Measurements from ENCODE around the gene ADAMTS1. TPM values are rescaled to one million over a fixed set of nuclear protein-coding genes. Genes with fewer than 3 reads are reported as not detected.
A peak's percentile ranks its signal among the peaks of the same experiment; 100 is the strongest.

Gene ADAMTS1
- total RNA-seq, 1 donor from 2014 or later: 141 TPM

- Histone ChIP-seq H3K4me2 (ENCODE audit: low read length) (no peak overlapping the region), H4K20me1 (ENCODE audit: insufficient read depth, low read length) (no peaks in the 10 kb centered on the region), H3K4me3 (ENCODE audit: insufficient read depth, low read depth, low read length) (no peak overlapping the region), H2AFZ (ENCODE audit: low read depth, low read length) (no peak overlapping the region), H3K36me3 (ENCODE audit: insufficient read depth, low read length) (no peaks in the 10 kb centered on the region), H3K9me3 (ENCODE audit: insufficient read depth, low read depth, low read length) (no peaks in the 10 kb centered on the region), H3K27ac (ENCODE audit: low read depth, low read length) (no peak overlapping the region), H3K9ac (ENCODE audit: low read length) (no peak overlapping the region), H3K79me2 (ENCODE audit: insufficient read depth, low read length) (no peaks in the 10 kb centered on the region), H3K4me1 (ENCODE audit: insufficient read depth, low read length) (peaks cover 3% of the 10 kb centered on the region), H3K27me3 (ENCODE audit: insufficient read depth, low read length) (no peaks in the 10 kb centered on the region)
- no peaks in the 10 kb centered on the region for H3K36me3 Mint-ChIP-seq (ENCODE audit: low read depth, unreplicated experiment)
- no peak overlapping the region for H3K27ac Mint-ChIP-seq (ENCODE audit: unreplicated experiment)
- DNase-seq (ENCODE audit: low read depth): no peak
- H3K27me3 Mint-ChIP-seq (ENCODE audit: low read depth, unreplicated experiment): no peaks in the 10 kb centered on the region
- no peak overlapping the region for H3K4me3 Mint-ChIP-seq (ENCODE audit: unreplicated experiment)
- H3K4me1 Mint-ChIP-seq (ENCODE audit: low read depth, unreplicated experiment): peaks cover 20% of the 10 kb centered on the region
- FAIRE-seq: no peak
- H3K9me3 Mint-ChIP-seq (ENCODE audit: unreplicated experiment): no peaks in the 10 kb centered on the region
- no peak for TF ChIP-seq CTCF (IDR thresholded peaks at IDR 0.05; ENCODE audit: insufficient read depth, low read depth, low read length)
- no peak for TF ChIP-seq EZH2 (IDR thresholded peaks at IDR 0.05; ENCODE audit: insufficient read depth, low read length)
These were observed 47.2 kb downstream of the ADAMTS1 start for GRCh38 chr21:26797878-26798456.

- Histone ChIP-seq H3K4me2 (ENCODE audit: low read length) (peak overlapping the region; percentile 54), H3K9me3 (ENCODE audit: insufficient read depth, low read depth, low read length) (no peaks in the 10 kb centered on the region), H3K27me3 (ENCODE audit: insufficient read depth, low read length) (no peaks in the 10 kb centered on the region), H3K36me3 (ENCODE audit: insufficient read depth, low read length) (no peaks in the 10 kb centered on the region), H3K27ac (ENCODE audit: low read depth, low read length) (no peak overlapping the region), H4K20me1 (ENCODE audit: insufficient read depth, low read length) (no peaks in the 10 kb centered on the region), H3K9ac (ENCODE audit: low read length) (no peak overlapping the region), H3K79me2 (ENCODE audit: insufficient read depth, low read length) (no peaks in the 10 kb centered on the region), H3K4me1 (ENCODE audit: insufficient read depth, low read length) (peaks cover 3% of the 10 kb centered on the region), H3K4me3 (ENCODE audit: insufficient read depth, low read depth, low read length) (no peak overlapping the region), H2AFZ (ENCODE audit: low read depth, low read length) (no peak overlapping the region)
- Mint-ChIP-seq H3K27me3 (ENCODE audit: low read depth, unreplicated experiment) (no peaks in the 10 kb centered on the region), H3K9me3 (ENCODE audit: unreplicated experiment) (no peaks in the 10 kb centered on the region), H3K4me3 (ENCODE audit: unreplicated experiment) (peak overlapping the region; percentile 17), H3K4me1 (ENCODE audit: low read depth, unreplicated experiment) (peaks cover 15% of the 10 kb centered on the region), H3K36me3 (ENCODE audit: low read depth, unreplicated experiment) (no peaks in the 10 kb centered on the region), H3K27ac (ENCODE audit: unreplicated experiment) (peak overlapping the region; percentile 90)
- FAIRE-seq: peak; percentile 5
- peak; percentile 89 for DNase-seq (ENCODE audit: low read depth)
- no peak for TF ChIP-seq CTCF (IDR thresholded peaks at IDR 0.05; ENCODE audit: insufficient read depth, low read depth, low read length)
- no peak for TF ChIP-seq EZH2 (IDR thresholded peaks at IDR 0.05; ENCODE audit: insufficient read depth, low read length)
These were observed 49.3 kb downstream of the ADAMTS1 start for GRCh38 chr21:26795866-26796329.

GRCh38 chr21:26795412-26795805 lies 49.8 kb downstream of the ADAMTS1 start:
- Histone ChIP-seq H3K9me3 (ENCODE audit: insufficient read depth, low read depth, low read length) (no peaks in the 10 kb centered on the region), H3K4me2 (ENCODE audit: low read length) (peak overlapping the region; percentile 54), H2AFZ (ENCODE audit: low read depth, low read length) (no peak overlapping the region), H3K79me2 (ENCODE audit: insufficient read depth, low read length) (no peaks in the 10 kb centered on the region), H3K4me1 (ENCODE audit: insufficient read depth, low read length) (peaks cover 3% of the 10 kb centered on the region), H3K36me3 (ENCODE audit: insufficient read depth, low read length) (no peaks in the 10 kb centered on the region), H3K4me3 (ENCODE audit: insufficient read depth, low read depth, low read length) (no peak overlapping the region), H3K9ac (ENCODE audit: low read length) (no peak overlapping the region), H4K20me1 (ENCODE audit: insufficient read depth, low read length) (no peaks in the 10 kb centered on the region), H3K27me3 (ENCODE audit: insufficient read depth, low read length) (no peaks in the 10 kb centered on the region), H3K27ac (ENCODE audit: low read depth, low read length) (no peak overlapping the region)
- Mint-ChIP-seq H3K4me3 (ENCODE audit: unreplicated experiment) (no peak overlapping the region), H3K27ac (ENCODE audit: unreplicated experiment) (no peak overlapping the region), H3K9me3 (ENCODE audit: unreplicated experiment) (no peaks in the 10 kb centered on the region), H3K4me1 (ENCODE audit: low read depth, unreplicated experiment) (peaks cover 12% of the 10 kb centered on the region), H3K36me3 (ENCODE audit: low read depth, unreplicated experiment) (no peaks in the 10 kb centered on the region), H3K27me3 (ENCODE audit: low read depth, unreplicated experiment) (no peaks in the 10 kb centered on the region)
- TF ChIP-seq EZH2 (IDR thresholded peaks at IDR 0.05; ENCODE audit: insufficient read depth, low read length) (no peak), CTCF (IDR thresholded peaks at IDR 0.05; ENCODE audit: insufficient read depth, low read depth, low read length) (no peak)
- FAIRE-seq: no peak
- DNase-seq (ENCODE audit: low read depth): no peak

All from astrocyte (in vitro differentiated cells and primary cell).